HG03064 (cell line): ENCODE results near the gene DLX2.

Source experiments
- ATAC-seq: cut with Tn5 transposase; IDR thresholded peaks from one replicate; pipeline ENCODE4 v1.9.1; 2021; ENCODE audit warnings: low read depth; ENCODE audit not compliant: unreplicated experiment

DLX2 gene

DNA sequence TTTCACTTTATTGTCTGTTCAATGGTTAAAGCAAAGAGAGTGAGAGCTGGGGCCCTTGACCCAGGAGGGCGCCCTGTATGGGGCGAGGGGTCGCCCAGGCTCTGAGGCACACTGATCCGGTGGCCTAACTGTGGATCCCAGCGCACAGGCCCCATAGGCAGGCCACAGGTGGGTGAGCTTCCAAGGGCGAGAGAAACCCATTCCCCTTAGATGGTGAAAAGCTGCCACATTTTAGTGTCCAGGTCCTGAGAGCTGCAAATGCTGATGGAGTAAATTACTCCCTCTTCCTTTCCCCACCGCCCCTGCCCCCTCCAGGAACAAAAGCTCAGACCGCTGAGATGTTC is 5.9 kb upstream of the DLX2 start:
- ATAC-seq: no peak

GRCh38 chr2:172107690-172108586 is 5.2 kb upstream of the DLX2 start:
- no peak for ATAC-seq

DNA sequence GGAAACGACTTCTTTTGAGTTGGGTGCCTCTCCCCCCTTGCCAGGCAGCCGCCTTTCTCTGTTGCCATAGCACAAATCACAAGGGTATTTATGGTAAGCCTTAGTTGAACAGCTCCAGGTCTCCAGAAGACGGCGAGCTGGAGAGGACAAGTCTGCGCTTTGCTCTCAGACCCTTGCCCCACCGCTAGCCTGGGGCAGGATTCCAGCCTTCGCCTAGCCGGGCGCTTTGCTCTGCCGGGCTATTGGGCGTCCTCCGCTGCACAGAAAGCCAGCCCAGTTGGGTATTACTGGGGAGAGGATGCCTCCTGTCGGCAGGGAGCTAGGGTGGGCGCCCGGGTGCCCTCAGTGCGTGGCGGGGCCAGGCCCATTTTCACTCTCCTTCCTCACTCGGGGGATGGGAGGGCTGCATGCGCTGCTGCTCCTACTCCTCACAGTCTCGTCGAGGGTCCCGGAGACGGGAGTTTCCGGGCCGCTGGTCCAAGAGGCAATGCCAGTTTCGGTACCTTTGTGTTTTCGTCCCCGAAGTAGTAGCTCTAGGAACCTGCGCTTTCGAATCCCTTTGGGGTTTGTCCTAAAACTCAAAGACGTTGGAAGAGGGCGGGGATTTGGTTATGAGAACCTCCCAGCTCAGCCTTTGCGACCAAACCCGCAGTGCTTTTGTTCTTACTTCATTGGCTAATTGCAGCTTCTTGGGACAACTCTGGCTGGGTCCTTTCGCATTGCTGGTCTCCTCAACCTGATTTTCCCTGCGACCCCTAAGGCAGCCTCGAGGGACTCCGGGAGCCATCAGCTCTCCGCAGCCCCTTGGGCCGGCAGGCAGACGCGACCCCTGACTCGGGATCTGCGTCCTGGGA is 3.6 kb upstream of the DLX2 start:
- no peak for ATAC-seq

- no peak for ATAC-seq
Measured at GRCh38 chr2:172105471-172106107, 2.9 kb upstream of the DLX2 start.

DNA sequence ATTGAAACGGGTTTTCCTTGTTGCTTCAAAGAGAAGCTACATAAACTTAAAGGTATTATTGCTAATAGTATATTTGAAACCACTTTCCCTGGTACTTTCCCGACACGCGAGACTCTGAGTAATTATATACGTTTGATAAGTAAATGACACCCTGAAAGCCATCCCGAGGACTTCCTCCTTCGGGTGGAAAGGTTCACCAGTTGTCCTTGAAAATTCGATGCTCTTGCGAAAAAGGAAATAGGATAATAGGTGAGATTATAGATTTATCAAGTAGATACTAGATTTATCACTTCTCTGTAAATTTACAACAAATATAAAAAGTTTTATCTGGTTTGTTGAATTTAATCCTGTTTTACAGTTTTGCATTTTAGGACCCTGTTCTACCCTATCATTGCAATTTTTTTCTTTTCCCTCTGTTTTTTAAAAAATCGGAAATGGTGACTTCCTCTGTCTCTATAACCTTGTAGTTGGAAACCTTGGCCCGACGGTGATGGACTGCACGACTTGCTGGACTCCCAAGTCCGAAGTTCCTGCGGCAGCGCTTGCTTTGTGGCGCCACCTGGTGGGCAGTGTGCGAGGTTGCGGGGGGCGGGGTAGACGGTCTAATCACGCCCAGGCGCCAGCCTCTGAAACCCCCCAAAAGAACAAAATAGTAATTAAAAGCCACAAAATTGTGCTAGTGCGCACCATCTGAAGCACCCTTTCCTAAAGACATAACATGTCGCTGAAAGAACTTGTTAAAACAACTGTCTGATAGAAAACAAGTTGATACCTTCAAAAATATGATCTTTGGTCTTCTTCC is 972 bp upstream of the DLX2 start:
- ATAC-seq: no peak

DNA sequence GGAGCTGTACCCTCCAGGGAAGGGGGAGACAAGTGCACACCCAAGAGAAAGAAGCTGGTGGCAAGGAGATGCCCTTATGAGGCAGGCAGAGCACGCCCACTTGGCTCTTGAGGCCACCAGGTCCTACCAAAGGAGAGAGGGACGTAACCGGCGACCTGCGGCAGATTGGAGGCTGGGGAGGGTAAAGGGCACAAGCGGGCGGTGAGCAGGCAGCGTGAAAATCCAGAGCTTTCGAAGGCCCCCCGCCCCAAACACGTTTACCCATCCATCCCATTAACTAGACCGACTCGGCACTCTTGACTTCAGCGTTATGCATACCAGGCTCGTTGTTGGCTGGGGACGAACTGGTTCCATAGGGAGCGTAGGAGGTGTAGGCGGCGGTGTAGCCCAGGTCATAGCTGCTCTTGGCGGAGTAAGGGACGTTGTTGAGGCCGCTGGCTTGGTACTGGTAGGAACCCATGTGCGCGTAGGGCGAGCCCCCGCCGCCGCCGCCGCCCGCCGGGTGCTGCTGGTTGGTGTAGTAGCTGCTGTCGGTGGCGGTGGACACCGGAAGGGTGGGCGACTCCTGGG is 794 bp downstream of the DLX2 start:
- ATAC-seq: no peak

- no peak for ATAC-seq
Measured at GRCh38 chr2:172100935-172101820, 1.5 kb downstream of the DLX2 start.

GRCh38 chr2:172100080-172100934 is 2.4 kb downstream of the DLX2 start:
- ATAC-seq: no peak

DNA sequence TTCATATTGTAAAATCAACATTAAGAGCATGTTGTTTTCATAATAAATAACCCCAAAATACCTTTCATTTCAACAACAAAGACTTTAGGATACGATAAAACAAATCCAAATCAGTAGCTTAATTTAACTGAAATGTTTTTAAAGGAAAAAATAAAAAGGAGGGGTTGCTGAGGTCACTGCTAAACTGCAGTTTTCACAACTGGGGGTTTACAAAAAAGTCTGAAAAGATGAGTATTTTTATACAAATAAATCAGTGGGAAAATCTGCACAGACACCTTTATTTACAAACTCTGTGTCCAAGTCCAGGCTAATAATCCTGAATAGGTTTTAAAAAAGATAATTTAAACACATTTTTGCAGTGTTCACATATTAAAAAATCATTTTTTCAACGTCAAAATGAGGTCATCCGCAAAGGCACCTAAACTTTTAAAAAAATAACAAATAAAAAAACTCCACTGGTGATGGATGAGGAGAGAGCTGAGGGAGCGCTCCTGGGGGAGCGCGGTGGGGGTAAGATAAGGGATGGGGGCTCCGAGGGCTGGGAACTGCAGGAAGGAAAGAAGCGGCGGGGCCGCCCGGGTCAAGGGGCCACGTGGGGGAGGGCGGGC is 3.1 kb downstream of the DLX2 start:
- ATAC-seq: no peak

DNA sequence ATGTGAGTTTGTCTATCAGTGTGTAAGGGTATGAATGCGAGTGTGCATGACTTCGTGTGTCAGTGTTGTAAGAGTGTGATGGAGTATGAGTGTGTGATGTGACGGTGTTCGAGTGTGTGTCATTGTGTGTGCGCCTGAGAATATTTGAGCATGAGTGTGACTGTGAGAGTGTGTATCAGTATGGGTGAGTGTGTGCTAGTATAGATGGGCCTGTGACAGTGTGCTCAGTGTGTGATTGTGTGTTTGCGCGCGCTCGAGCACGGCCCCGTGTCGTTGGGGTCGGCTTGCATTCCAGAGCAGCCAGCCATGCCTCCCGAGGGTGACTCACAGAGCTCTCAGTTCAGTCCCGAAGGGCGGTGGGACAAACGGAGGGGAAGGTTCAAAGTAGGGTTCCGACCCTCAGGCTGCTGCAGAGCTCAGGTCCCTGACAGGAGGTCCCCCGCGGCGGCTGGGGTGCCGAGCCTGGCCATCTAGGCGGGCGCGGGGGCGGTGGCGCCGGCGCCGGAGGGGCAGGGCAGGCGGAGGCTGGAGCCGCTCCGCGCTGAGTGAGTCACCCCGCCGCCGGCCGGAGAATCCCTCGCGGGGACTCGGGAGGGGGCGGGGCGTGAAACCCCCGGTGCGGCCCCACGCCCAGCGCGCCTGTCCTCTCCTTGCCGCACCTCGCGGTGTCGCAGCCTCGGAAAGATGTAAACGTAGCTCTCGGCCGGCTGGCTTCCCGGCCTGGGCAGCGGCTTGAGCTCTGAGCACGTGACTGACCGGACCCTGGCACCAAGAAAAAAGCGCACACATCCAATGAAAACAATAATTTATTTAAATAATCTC is 3.8 kb downstream of the DLX2 start:
- no peak for ATAC-seq

- ATAC-seq: no peak
Measured at GRCh38 chr2:172098287-172098649, 4.4 kb downstream of the DLX2 start.

DNA sequence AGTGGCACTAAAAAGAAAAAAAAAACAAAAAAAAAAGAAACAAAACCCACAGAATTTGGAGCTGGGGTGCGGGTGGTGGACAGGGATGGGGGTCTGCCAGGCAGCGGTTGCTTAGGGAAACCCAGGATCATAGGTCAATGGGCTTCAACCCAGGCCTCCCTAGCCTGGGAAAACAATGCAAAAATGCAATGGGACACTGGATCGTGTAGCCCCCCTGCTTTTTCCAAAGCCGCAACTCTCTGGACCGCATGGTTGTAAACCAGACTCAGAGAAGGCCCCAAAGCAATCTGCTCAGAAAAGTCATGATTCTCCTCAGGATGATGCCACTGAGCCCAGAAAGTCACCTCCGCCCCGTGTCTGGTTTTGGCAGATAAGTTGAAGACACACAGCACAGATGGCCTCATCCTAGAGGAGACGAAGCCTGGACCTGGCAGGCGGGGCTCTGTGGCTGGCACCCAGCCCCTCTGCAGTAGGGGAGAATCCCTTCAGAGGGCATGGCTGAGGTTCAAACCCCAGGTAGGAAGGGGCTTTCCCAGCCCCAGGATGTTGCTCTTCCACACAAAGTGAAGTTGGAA is 5.1 kb downstream of the DLX2 start:
- ATAC-seq: no peak

DNA sequence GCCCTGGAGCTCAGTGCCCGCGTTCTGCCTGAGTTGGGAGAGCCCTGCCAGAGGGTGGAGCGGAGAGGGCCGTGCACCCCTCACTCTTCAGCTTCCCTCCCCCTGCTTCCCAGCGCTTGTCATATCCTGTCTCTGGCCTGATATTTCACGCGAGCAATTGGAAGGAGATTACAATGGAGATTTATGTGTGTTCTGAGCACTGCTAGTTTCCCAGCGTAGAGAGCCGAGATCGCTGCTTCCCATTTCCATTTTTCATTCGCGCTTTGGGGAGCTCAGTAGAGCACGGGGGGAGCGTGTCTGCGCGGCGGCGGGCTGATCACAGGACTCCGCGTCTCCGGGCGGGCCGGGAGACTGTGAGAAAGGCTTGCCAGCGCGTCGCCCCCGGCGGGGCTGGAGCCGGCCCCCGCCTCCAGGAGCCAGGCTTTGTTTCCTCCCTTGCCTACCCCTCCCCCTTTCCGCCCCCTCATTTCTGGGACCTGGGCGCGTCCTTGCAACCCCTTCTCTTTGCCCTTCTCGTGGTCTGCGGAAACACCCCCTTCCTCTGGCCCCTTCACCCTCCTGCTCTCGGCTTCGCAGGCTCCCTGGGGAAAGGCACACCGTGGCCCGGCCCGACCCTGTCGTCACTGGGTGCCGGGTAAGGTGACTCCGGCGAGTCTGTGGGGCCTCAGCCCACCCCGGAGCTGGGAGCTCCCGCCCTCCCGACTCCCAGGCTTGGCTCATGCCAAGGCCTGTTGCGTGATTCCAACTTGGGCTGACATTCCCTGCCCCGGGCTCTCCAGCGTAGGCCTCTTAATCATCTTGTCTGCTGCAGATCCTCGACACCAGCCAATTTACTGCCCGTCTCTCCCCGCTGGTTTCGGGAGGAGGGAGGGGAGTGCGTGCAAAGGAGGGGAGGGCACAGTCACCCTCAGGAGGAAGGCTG is 5.8 kb downstream of the DLX2 start:
- no peak for ATAC-seq

- ATAC-seq: no peak
Measured at GRCh38 chr2:172095905-172096625, 6.6 kb downstream of the DLX2 start.
